HuH-7 (cell line): Measurements from ENCODE around the gene ALOX5.
"Not testable (repeated sequence)": the region's sequence is repeated elsewhere in the genome, so short reads cannot be mapped to it uniquely, and the experiment has no call there.

Source experiments
- DNase-seq: peaks from one replicate; pipeline ENCODE4 v3.0.0; 2011; ENCODE audit warnings: low spot score

Gene ALOX5

DNA sequence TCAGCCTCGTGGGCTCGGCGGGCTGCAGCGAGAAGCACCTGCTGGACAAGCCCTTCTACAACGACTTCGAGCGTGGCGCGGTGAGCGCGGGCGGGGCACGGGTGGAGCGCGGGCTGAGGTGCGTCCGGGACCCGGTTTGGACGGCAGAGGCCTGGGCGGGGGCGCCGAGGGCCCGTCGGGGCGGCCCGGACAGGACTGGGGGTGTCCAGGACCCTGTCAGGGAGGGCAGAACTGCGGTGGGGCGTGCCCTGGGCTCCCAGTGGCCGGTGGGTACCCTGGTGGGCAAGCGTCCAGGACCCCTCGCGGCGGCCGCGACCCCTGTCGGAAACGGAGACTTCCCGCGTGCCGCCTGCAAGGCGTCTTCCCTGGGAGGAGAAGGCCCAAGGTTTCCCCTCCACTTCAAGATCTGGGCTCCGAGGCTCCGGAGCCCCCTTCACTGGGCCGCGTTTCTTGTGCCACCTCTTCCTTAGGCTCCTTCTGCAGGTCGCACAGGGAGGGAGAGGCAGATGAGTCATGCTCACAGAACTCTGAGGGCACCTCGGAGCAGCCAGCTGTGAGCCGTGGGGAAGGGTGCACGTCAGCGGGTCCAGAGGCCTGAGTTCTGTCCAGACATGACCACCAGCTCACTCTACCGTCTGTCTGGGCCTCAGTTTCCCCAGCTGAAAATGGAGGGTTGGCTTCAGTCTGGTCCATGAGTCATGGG, 485 bp downstream of the ALOX5 start:
- DNase-seq, result no peak

DNA sequence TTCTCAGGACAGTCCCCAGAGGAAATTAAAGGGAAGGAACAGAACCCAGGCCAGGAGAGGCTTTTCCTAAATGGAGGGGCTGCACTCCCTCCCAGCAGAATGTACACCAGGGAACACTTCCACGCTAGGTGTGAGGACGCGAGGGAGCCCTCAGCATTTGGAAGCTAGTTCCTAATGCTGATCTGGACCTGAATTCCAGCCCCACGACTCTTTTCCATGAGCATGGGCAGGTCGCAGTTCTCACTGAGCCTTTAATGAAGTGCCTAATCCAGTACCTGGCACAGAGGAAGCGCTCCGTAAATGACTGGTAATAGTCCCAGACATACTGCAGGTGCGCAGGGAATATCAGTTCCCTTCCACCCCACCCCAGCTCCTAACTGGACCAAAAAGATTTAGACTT, 1.1 kb downstream of the ALOX5 start:
- DNase-seq, result no peak

DNA sequence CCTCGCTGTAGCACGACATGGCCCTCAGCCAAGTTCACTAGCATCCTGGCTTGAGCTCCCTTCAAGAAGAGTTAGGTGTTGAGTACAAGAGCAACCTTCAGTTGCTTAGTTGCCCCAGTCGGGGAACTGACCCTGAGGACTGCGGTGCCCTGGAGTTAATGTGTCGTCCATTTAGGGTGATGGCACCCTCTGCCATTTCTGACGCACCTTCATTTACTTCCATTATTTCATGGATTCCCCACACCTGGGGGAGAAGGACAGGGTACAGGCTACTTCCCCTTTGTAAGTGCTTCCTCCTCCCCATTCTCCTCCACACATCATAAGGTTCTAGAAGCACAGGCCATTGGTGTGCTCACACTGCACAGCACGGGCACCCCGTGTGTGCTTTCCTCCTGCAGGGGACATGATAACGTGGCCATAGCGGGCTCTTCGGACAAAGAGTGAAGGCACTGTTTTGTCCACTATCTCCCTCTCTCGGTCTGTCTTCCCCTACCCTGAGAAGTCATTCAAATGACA, 1.8 kb downstream of the ALOX5 start:
- DNase-seq, result no peak

DNA sequence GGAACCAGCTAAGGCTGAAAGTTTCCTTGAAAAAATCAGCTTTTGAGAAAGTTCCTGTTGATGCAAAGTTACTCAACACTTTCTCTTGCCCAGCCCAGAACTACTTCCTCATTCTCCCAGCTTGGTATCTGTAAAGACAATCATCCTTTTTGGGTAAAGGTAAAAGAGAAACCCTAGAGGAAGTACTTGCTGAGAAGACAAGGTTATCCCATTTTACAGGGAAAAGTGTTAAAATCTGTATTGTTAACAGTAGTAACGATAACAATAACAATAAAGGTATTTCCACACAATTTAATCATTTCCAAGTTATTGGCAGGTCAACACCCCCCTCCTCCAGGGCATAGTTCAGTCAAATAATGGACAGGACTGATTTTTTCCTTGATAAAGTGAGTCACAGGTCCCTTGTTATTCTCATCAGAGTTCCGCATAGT, 2.4 kb downstream of the ALOX5 start:
- DNase-seq, result no peak

DNA sequence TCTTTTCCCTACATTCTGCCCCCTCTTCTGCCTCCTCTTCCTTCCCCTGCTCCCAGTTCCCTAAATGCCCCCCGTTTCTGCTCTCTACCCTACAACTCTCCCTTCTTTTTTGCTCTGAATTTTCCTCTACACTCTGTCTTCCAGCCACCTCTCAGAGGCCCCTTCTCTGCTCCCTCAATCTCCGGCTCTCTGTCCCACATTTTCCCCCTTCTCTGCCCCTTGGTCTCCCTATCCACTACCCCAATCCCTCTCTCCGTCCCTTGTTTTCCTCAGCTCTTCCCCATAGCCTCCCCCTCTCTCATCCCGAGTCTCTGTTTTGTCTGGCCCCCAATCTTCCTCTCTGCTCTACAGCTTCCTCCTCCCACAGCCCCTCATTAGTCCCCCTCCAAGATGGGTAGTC, 3.3 kb downstream of the ALOX5 start:
- DNase-seq, result no peak

DNA sequence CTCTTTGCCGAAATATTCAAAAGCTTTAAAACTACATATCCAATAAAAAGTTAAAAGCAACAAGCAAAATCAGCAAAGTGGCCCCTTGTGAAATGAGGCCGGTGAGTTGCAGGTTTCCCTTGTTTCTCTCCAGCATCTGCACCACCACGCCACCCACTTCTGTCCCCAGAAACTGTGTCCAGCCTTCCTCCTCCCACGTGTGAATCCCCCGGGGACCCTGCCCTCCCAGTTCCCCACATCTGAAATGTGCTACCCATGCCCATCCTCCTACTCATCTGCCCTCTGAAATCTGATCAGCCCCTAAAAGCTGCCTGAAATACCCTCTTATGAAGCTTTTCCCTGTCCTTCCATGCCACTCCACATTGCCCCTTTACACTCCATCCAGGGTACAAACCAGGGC, 3.8 kb downstream of the ALOX5 start:
- no peak for DNase-seq

DNA sequence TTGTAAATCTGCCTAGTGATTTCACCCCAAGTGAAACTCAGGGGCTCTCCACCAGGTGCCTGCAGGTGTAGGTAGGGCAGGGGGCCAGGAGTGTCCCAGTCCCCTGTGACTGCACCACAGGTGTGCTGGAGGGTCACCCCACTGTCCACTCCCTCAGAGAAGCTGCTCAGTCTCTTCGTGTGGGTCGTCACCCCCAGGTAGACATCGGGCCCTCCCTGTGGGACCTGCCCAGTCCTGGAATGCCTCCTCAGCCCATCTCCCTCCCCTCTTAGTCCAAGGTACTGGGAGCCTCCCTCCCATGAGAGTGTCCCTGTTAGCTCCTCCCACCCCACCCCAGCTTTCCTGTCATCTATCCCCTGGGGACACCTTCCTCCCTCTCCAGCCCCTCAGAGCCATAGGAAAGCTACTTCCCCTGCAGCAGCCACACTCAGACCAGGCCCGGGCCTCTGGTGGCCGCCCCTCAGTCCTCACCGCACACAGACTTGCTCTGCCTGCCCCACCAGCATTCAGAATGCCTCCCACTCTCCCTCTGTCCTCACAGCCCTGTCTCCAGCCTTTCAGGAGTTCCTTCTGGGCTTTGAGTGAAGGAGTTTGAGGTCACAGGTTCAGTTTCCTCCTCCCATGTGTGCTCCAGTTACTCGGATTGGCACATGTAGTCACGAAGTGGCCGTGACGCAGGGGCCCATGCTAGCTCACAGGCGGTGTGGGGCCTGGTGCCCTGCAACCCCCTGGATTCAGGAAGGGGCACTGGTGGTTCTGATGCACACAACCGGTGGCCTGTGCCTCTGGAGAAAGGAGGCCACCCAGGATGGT, 5.1 kb downstream of the ALOX5 start:
- no peak for DNase-seq

DNA sequence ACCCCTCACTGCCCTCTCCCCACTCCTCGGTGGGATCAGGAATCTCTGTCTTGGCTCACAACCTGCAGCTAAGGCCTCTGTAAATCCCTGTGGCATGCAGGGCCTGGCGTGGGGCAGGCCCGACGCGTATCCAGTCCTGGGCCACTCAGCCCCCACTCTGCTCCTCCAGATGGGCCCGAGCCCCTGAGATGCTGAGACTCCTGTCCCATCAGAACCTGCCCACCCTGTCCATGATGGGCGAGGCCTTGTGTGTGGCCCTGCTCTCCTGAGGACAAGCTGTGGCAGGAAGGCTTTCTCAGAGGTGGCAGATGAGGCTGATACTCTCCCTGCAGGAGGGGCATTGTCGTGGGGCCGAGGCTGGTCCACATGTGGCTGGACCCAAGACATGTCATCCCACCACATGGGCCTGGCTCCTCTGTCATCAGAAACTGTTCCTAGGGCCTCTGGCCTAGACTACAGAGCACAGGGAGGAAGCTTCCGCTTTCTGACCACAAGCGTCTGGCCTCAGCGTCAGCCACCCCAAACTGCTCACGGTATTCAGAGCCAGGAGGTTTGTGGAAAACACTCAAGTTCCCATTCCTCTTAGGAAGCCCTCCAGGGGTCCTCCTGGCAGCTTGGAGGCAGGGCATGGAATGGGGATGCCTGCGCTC, 6.0 kb downstream of the ALOX5 start:
- no peak for DNase-seq

DNA sequence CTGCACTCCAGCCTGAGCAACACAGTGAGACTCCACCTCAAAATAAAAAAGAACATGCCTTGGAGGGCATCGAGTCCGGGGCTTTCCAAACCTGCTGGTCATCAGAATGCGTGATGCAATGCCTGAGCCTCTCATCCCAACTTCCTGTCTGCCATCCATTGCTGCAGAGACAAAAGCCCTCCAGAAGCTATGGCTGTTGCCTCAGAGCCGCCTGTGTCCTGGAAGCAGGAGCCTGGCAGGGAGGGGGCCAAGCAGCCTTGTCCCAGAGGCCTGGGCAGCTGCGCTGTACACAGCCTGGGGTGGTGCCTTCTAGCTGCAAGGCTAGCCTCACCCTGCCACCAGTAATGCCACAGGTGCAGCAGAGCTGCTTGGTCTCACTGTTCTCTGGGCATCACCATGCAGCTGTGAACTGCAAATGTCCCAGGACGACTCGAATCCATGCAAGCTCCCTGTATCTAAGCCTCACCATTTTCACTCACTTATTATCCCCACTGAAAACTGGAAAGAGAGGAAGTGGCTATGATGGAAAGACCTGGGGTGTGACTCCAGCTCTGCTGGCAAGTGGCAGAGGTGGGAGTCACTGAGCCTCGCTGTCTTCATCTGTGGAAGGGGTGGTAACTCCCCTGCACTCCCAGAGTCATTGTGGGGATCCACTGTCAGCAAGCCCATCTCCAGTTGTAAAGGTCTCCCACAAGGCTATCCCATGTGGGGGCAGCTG, 7.0 kb downstream of the ALOX5 start:
- no peak for DNase-seq

DNA sequence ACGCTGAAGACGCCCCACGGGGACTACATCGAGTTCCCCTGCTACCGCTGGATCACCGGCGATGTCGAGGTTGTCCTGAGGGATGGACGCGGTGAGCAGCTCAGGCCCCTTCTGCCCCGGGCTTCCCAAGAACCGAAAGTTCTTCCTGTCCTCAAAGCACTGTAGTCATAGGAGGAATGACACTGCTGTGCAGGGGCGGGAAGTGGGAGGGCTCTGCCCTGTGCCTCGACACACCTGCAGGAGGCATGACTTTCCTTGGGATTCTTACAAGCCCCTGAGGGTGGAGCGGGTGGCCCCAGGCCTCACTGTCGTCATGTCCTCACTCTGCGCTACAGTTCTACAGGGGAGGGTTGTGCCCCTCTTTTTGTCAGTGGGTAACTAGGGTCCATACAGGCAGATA, 8.6 kb downstream of the ALOX5 start:
- no peak for DNase-seq

DNA sequence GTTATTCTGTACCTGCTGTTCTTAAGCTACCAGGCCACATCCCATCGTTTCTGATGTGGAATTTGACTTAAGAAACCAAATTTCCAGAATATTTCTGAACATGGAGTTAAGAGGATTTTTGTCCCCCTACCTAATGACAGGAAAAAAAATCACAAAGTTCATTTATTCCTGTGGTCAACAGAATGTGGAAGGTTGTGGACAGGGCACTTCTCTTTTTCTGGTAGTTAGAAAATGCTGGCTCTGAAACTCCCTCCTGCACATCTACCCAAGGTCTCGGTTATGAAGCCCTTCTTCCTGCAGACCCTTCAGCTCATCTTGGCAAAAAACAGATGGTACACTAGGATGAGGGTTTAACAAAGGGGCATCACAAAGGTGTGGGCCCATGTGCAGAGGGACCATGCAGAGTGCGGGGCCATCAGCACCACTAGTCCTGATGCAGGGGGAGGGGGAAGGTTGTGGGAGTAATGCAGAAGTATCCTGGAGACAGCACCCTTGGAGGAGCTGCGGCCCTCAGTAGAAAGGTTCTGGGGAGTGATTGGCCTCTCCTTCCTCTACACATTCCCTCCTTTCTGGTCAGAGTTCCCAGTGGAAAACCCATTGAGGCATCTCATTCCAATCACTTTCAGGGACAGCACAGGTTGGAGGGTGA, 9.8 kb downstream of the ALOX5 start:
- no peak for DNase-seq

DNA sequence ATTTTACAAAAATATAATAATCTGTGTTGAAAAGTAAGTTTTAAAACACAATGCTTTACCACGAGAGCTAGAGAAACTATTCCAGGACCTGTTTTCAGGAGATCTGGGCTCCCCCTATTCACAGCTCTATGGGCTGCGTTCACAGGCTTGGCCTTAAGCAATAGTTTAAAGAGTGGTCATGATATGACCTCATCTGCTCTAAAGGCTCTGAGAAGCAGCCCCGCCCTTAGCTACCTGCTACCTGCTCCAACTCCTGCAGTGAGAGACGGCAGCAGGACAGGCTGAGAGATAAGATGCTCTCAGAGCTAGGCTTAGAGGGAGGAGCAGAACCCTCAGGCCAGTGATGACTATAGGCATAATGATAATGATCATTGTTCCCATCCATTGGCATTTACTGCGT, 12.6 kb downstream of the ALOX5 start:
- DNase-seq, result no peak

DNA sequence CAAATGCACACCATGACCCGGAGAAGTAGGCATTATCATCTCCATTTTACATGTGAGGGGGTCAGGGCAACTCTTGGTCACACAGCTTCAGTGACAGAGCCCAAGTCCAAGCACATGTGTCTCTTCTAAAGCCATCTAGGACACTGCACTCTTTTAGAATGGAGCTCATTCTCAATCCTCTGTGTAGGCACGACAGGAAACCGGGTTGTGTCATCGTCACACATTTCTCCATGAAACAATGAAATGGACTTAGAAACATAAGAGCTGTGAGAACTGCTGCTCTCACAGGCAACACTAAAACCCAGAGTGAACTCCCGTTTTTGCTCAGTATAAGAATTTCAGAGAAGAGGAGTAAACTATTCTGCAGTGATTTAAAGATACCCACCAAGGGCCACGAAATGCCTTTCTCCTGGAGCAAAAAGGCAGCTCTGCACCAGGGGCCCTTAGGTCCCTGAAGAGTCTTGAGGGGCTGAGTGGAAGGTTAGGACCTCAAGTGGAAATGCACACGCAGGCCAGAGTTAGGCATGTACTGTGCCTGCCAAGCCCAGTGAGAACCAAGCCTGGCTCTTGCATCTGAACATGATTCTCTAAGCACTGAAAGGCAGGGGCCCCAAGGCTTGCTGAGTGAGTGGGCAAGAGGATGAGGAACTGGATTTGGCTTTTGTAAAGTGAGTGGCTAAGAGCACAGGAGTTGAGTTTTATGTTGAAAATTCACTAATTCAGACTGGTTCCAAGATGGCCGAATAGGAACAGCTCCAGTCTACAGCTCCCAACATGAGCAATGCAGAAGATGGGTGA, 13.3 kb downstream of the ALOX5 start:
- no peak for DNase-seq

DNA sequence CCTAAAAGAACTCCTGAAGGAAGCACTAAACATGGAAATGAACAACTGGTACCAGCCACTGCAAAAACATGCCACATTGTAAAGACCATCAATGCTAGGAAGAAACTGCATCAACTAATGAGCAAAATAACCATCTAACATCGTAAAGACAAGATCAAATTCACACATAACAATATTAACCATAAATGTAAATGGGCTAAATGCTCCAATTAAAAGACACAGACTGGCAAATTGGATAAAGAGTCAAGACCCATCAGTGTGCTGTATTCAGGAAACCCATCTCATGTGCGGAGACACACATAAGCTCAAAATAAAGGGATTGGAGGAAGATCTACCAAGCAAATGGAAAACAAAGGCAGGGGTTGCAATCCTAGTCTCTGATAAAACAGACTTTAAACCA, 15.7 kb downstream of the ALOX5 start:
- DNase-seq, result not testable (repeated sequence)

DNA sequence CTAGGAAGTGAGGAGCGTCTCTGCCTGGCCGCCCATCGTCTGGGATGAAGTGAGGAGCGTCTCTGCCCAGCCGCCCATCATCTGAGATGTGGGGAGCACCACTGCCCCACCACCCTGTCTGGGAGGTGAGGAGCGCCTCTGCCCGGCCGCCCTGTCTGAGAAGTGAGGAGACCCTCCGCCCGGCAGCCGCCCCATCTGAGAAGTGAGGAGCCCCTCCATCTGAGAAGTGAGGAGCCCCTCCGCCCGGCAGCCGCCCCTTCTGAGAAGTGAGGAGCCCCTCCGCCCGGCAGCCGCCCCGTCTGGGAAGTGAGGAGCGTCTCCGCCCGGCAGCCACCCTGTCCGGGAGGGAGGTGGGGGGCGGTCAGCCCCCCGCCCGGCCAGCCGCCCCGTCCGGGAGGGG, 17.6 kb downstream of the ALOX5 start:
- DNase-seq, result not testable (repeated sequence)

DNA sequence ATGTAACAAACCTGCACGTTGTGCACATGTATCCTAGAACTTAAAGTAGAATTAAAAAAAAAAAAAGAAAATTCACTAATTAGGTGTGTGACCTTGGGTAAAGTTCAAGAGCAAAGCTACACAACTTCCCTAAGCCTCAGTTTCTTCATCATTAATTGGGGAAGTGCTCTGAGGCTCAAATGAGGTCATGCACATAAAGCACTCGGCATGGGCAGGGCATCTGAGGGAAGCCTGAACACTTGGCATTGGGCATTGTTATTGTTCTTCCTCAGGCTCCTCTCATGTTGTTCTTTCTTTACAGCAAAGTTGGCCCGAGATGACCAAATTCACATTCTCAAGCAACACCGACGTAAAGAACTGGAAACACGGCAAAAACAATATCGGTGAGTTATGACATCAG, 21.5 kb downstream of the ALOX5 start:
- DNase-seq, result no peak

DNA sequence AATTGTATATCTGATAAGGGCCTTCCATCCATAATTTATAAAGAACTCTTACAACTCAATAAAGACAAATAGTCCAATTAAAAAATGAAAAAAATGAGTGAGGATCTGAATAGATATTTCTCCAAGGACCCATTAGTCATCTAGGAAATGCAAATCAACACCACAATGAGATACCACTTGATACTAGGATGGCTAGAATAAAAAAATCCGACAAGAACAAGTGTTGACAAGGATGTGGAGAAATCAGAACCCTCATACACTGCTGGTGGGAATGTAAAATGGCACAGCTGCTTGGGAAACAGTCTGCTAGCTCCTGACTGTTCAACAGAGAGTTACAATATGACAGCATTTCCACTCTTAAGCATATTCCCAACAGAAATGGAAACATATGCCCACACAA, 24.6 kb downstream of the ALOX5 start:
- DNase-seq, result no peak

DNA sequence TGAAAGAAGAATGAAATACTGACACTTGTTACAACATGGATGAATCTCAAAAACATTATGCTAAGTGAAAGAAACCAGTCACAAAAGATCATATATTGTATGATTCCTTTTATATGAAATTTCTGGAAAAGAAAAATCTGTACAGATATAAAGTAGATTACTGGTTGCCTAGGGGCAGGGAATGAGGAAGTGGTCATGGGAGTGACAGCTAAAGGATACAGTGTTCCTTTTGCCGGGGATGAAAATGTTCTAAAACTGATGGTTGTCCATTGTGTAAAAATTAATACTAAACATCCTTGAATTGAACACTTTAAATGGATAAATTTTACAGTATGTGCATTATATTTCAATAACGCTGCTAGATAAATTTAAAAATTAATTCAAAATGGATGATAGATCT, 25.1 kb downstream of the ALOX5 start:
- no peak for DNase-seq

DNA sequence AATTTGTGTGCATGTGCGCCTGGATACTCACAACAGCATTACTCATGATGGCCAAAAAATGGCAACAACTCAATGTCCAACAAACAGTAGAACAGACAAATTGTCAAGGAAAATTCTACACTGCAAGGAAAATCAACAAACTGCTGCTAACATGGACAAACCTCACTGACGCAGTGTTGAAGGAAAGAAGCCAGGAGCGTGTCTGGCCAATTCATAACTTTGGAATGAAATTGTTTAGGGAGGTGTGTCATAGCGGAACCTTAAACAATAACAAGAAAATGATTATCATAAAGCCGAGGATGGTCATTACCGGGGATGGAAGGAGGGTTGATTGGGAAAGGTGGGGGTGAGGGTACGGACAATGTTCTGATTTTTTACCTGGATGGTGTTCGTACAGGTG, 29.1 kb downstream of the ALOX5 start:
- no peak for DNase-seq

DNA sequence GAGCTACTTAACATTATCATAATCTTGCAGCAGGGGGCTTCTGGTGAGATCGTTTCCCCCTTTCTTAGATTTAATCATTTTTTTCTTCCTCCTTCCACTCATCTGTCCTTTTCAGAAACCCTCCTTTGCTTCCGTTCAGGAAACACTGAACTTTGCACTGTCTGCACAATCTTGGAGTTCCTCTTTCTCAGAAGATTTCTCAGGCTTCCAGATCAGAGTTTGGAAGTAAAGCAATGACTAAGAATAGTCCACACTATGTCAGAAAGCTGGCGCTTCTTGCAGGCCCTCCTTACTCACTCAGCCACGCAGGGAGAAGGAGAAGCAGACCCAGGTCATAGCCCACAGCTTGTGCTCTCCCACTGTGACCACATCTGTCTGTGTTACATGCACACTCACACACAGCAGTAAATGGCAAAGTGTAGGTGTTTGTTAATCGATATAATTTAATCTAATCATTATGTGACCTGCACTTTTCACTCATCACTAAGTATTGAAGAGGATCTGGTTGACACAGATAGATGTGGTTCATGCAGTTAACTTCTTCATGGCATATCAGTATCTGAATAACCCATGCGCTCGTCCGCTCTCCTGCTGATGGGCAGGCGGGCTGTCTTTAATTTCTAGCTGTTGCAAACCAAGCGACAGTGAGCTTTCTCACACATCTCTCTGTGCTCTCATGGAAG, 30.2 kb downstream of the ALOX5 start:
- no peak for DNase-seq

DNA sequence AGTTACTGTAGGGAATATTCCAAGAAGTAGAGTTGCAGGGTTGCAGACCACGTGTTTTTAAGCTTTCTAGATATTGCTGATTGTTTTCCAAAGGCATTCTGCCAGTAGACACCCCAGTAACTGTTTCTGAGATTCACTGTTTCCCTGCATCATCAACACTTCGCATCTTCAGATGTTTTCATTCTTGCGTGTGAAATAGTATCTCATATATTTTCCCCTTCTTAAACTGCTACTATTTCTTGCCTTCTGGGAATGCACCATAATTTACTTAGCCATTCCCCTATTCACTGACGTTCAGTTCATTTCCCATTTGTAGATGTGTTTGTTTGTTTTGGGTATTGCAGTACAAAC, 30.7 kb downstream of the ALOX5 start:
- no peak for DNase-seq
